A549 (cell line): ENCODE data around the gene IDUA. TPM values are rescaled to one million over a fixed set of nuclear protein-coding genes. Genes with fewer than 3 reads are reported as not detected.

Experiments used
- ATAC-seq, 2 experiments: fragments of 200-7000 bp in 1 of 2; fragments of >200 bp in 1 of 2; cut with Nextera tagmentation in 1 of 2; cut with Tn5 transposase in 1 of 2; 3 replicates each; pipeline versions ENCODE4 v1.8.0 to v1.9.1; 2018 to 2020; ENCODE audit warnings: mild to moderate bottlenecking in 1 of 2, moderate library complexity in 1 of 2
- CTCF ChIA-PET: fragments of 300-600 bp; sonication (Branson Sonifier 250); formaldehyde crosslinking; extraction: SDS; loops from one replicate; lab custom pipeline; 2021; ENCODE audit warnings: antibody characterized with exemption, inconsistent platforms; lab: Yijun Ruan, JAX
- POLR2A ChIA-PET: fragments of 350-600 bp; formaldehyde crosslinking; extraction: SDS; loops from one replicate; lab custom pipeline; 2021; ENCODE audit warnings: antibody characterized with exemption, inconsistent platforms; lab: Yijun Ruan, JAX
- DNase-seq, 2 experiments: peaks; one replicate each; pipeline versions ENCODE4 v3.0.0 to v3.0.0-alpha.2; 2011 to 2016; ENCODE audit warnings: low read depth in 1 of 2, low spot score in 1 of 2
- FAIRE-seq: peaks from 2 replicates; lab custom pipeline; 2011; peaks lifted over from hg19 to GRCh38; lab: Jason Lieb, UNC
- H3K27ac ChIP-seq, 2 experiments: fragments of >200 bp; sonication (Bioruptor Twin); formaldehyde crosslinking; 3 replicates each; pipeline ENCODE4 v1.5.1; 2016 to 2017
- H3K4me1 ChIP-seq: fragments of >200 bp; sonication (Bioruptor Twin); formaldehyde crosslinking; 3 replicates; pipeline ENCODE4 v1.6.1; 2016
- H3K4me2 ChIP-seq: fragments of >200 bp; sonication (Bioruptor Twin); formaldehyde crosslinking; 3 replicates; pipeline ENCODE4 v1.6.1; 2016
- H3K4me3 ChIP-seq: fragments of >200 bp; sonication (Bioruptor Twin); formaldehyde crosslinking; 3 replicates; pipeline ENCODE4 v1.5.1; 2016
- H3K9me3 ChIP-seq: fragments of >200 bp; sonication (Bioruptor Twin); formaldehyde crosslinking; 3 replicates; pipeline ENCODE4 v1.6.1; 2016
- BHLHE40 ChIP-seq: IDR thresholded peaks from 2 replicates; pipeline ENCODE4 v1.6.1; 2012; ENCODE audit warnings: low read depth, low read length, inconsistent platforms
- CBX8 ChIP-seq: fragments of 200-600 bp; sonication (generic); IDR thresholded peaks from 2 replicates; pipeline ENCODE4 v1.6.1; 2016
- CEBPB ChIP-seq, 2 experiments: fragments of >200 bp in 1 of 2; sonication (Bioruptor Twin) in 1 of 2; formaldehyde crosslinking in 1 of 2; IDR thresholded peaks; 2 replicates each; pipeline ENCODE4 v1.6.1; 2012 to 2016
- CHD2 ChIP-seq: fragments of 150-350 bp; IDR thresholded peaks from 2 replicates; pipeline ENCODE4 v1.6.1; 2014; ENCODE audit warnings: low read length; ENCODE audit not compliant: partially characterized antibody
- CHD4 ChIP-seq: fragments of 200-600 bp; sonication (generic); IDR thresholded peaks from 2 replicates; pipeline ENCODE4 v1.6.1; 2016; ENCODE audit warnings: antibody characterized with exemption, mild to moderate bottlenecking, borderline replicate concordance
- EHMT2 ChIP-seq: fragments of 200-600 bp; sonication (generic); IDR thresholded peaks from 2 replicates; pipeline ENCODE4 v1.6.1; 2016; ENCODE audit warnings: antibody characterized with exemption, low read depth, mild to moderate bottlenecking, moderate library complexity
- GATA3 ChIP-seq: IDR thresholded peaks from 2 replicates; pipeline ENCODE4 v1.6.1; 2012; ENCODE audit warnings: borderline replicate concordance
- HOXB13 ChIP-seq: fragments of 250-450 bp; sonication (Bioruptor Pico); IDR thresholded peaks from 2 replicates; pipeline ENCODE4 v1.5.0; 2020; ENCODE audit warnings: low read depth, mild to moderate bottlenecking, moderate library complexity
- JUNB ChIP-seq: fragments of >200 bp; sonication (Bioruptor Twin); formaldehyde crosslinking; IDR thresholded peaks from 2 replicates; pipeline ENCODE4 v1.6.1; 2016
- MAZ ChIP-seq: fragments of 150-350 bp; IDR thresholded peaks from 2 replicates; pipeline ENCODE4 v1.6.1; 2014; ENCODE audit warnings: antibody characterized with exemption, low read depth, low read length, borderline replicate concordance
- MYC ChIP-seq: IDR thresholded peaks from 2 replicates; pipeline ENCODE4 v1.6.1; 2012; ENCODE audit warnings: mild to moderate bottlenecking, inconsistent platforms, low read length, improper control_type of control experiment, borderline replicate concordance
- NPAS2 ChIP-seq: fragments of 250-450 bp; sonication (Bioruptor Pico); IDR thresholded peaks from 2 replicates; pipeline ENCODE4 v1.8.0; 2022; ENCODE audit warnings: mild to moderate bottlenecking, moderate library complexity, borderline replicate concordance
- PHF8 ChIP-seq: fragments of 200-600 bp; sonication (generic); IDR thresholded peaks from 2 replicates; pipeline ENCODE4 v1.6.1; 2016; ENCODE audit warnings: low read depth, mild to moderate bottlenecking, antibody characterized with exemption, moderate library complexity, borderline replicate concordance
- RCOR1 ChIP-seq: fragments of 150-350 bp; IDR thresholded peaks from 2 replicates; pipeline ENCODE4 v1.6.1; 2014; ENCODE audit warnings: antibody characterized with exemption, low read length, low read depth
- ZNF302 ChIP-seq: fragments of 250-450 bp; sonication (Bioruptor Pico); IDR thresholded peaks from 2 replicates; pipeline ENCODE4 v1.9.0; 2021; ENCODE audit warnings: inconsistent platforms, mild to moderate bottlenecking, moderate library complexity
- WGBS: methylation state at CpG from one replicate; pipeline ENCODE4 v1.1.6; 2017; ENCODE audit errors: missing lambda C conversion rate; 5-methylcytosine and 5-hydroxymethylcytosine counted together
- polyA plus RNA-seq, 4 experiments: library from polyadenylated mRNA; depleted of rRNA in 3 of 4; stranded (reverse); fragments of >200 nt; fragmentation: RNase III in 1 of 4; extraction: RNeasy Plus Mini Kit Qiagen cat#74134 plus additional on column Dnase treatment in 1 of 4; gene quantifications; 2 replicates in 3 of 4; 3 replicates in 1 of 4; pipeline ENCODE4 v1.2.3, GENCODE V29; 2011 to 2017
- TF ChIP-seq, protein P1 (sequence below): fragments of 150-350 bp; IDR thresholded peaks from 2 replicates; pipeline ENCODE4 v1.6.1; 2014; ENCODE audit warnings: low read depth, mild to moderate bottlenecking, low read length
- TF ChIP-seq, protein P2 (sequence below): fragments of >200 bp; sonication (Bioruptor Twin); formaldehyde crosslinking; IDR thresholded peaks from 3 replicates; pipeline ENCODE4 v1.6.1; 2016

Gene IDUA
- polyA plus RNA-seq, 2 of the 4 experiments (the other 2 are of a cell fraction): 3.1 to 19.4 TPM

DNA sequence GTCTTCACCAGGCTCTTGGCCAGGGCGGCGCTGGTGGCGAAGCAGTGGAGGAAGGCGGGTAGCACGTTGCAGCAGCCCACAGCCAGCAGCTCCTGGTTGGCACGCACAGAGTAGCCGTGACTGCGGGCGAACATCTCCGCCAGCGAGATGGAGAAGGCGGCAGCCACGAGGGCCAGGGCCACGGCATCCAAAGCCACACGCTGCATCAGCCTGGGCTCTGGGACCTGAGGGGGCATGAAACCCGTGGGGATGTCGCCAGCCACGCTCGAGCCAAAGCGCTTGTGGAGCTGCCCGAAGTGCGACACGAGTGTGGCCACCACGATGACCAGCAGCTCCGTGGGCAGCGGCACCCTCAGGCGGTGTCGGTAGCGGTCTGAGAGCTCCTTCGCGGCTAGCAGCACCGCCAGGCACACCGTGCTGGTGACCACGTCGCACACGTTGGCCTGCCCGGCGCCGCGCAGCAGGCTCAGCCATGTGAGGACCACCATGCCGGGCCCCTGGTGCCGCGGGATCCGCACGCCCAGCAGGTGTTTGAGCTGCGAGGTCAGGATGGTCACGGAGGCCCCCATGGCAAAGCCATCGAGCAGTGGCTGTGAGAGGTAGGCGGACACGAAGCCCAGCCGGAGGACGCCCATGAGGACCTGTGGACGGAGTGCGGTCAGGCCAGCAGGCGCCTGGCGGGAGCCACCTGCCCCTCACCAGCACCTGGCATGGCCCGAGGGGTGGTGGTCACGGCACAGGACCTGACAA is 3.1 kb downstream of the IDUA start:
- Histone ChIP-seq H3K4me2 (no peak overlapping the region), H3K4me1 (peaks cover 28% of the 10 kb centered on the region), H3K27ac (no peak overlapping the region), H3K9me3 (no peaks in the 10 kb centered on the region), H3K4me3 (no peak overlapping the region)
- DNase-seq (no peak), ATAC-seq (no peak), FAIRE-seq (no peak)
- ChIA-PET POLR2A (no interaction called here), CTCF (no interaction called here)
- TF ChIP-seq BHLHE40: no peak
- 100% methylated on average over 4 of the region's 58 CpGs for WGBS

DNA sequence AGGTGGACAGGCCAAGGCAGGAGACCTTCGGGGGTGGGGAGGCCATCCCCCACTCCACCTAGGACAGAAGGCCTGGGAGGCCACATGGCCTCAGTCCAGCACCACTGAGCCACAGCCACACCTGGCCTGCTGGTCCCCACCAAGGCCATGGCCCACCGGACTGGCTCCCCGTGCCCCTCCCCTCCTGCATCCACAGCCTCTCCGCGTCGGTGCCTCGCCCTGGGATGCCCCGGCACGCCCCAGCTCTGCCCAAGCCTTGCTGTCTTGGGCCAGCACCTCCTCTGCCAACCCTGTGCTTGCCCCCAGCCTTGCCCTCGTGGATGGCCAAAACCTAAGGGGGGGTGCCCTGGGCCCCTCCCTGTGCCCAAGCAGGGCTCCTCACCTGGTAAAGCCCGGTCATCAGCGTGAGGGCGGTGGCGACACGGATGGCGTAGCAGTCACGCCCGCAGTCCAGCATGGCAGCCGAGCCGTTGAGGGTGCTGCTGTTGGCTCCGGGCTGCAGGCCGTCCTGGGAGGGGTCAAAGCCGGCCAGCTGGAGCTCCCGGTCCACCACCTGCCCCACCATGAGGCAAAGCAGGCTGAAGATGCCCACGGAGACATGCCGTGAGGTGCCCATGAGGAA is 4.0 kb downstream of the IDUA start:
- 100% methylated on average over 2 of the region's 26 CpGs for WGBS
- CTCF ChIA-PET: no interaction called here
- Histone ChIP-seq H3K27ac (no peak overlapping the region), H3K4me1 (peaks cover 26% of the 10 kb centered on the region), H3K4me2 (no peak overlapping the region)
- DNase-seq (no peak), ATAC-seq (no peak), FAIRE-seq (no peak)
- POLR2A ChIA-PET: no interaction called here
- TF ChIP-seq HOXB13 (CRISPR knock-in tag) (no peak), MYC (no peak), JUNB (no peak), NPAS2 (CRISPR knock-in tag) (no peak), ZNF302 (CRISPR knock-in tag) (no peak), CHD4 (no peak), CEBPB (IDR thresholded peaks at IDR 0.05) (no peak), GATA3 (no peak), CHD2 (no peak), CBX8 (no peak), EHMT2 (no peak)
- TF ChIP-seq, protein P1, sequence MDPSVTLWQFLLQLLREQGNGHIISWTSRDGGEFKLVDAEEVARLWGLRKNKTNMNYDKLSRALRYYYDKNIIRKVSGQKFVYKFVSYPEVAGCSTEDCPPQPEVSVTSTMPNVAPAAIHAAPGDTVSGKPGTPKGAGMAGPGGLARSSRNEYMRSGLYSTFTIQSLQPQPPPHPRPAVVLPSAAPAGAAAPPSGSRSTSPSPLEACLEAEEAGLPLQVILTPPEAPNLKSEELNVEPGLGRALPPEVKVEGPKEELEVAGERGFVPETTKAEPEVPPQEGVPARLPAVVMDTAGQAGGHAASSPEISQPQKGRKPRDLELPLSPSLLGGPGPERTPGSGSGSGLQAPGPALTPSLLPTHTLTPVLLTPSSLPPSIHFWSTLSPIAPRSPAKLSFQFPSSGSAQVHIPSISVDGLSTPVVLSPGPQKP: no peak
- TF ChIP-seq, protein P2, sequence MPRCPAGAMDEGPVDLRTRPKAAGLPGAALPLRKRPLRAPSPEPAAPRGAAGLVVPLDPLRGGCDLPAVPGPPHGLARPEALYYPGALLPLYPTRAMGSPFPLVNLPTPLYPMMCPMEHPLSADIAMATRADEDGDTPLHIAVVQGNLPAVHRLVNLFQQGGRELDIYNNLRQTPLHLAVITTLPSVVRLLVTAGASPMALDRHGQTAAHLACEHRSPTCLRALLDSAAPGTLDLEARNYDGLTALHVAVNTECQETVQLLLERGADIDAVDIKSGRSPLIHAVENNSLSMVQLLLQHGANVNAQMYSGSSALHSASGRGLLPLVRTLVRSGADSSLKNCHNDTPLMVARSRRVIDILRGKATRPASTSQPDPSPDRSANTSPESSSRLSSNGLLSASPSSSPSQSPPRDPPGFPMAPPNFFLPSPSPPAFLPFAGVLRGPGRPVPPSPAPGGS: no peak
- TF ChIP-seq, all 56 proteins: peak for 0
- no peak overlapping the region for H3K4me3 ChIP-seq
- no peaks in the 10 kb centered on the region for H3K9me3 ChIP-seq

DNA sequence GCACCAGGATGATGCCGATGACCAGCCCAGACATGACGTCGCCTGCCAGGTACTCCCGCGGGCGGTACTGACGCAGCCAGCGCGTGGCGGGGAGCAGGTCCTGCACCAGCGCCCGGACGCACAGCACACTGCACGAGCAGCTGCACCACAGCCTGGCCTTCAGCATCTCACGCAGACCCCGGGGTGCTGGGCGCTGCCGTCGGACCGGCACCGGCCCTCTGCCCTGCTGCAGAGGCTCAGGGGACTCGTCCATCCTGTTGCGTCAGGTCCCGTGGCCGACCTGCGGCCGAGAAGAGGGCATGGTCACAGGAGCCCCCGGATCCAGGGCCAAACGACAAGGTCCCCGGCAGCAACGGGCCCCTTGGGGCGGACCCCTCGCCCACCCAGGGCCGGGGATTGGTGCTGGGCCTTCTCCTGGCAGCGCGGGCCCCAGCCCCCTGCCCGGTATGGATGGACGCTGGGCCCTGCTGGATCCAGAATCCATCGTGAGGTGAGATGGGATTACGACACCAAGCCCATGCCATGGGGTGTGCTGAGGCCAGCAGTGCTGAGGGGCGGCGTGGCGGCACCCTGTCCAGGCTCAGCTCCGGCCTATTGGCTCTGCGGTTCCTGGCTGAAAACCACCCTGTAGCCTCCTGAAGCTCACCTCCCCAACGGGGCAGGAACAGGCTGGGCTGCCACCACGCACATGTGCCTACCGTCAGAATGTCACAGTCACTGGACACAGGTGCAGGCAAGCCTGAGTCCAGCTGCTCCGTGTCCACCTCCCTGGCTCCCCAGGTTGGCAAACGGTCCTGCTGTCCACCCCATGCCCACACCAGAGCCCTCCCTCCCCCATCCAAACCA is 4.8 kb downstream of the IDUA start:
- Histone ChIP-seq H3K27ac (peak overlapping the region; percentile 77 to 93), H3K4me2 (peak overlapping the region; percentile 67), H3K4me1 (peaks cover 21% of the 10 kb centered on the region), H3K9me3 (no peaks in the 10 kb centered on the region), H3K4me3 (peak overlapping the region; percentile 2; the same call in 1 of the 3 replicates)
- DNase-seq: no peak
- TF ChIP-seq PHF8: no peak
- TF ChIP-seq JUNB: no peak
- no peak for TF ChIP-seq NPAS2 (CRISPR knock-in tag)
- no peak for TF ChIP-seq MAZ
- no peak for TF ChIP-seq RCOR1
- no peak for TF ChIP-seq CBX8
- ChIA-PET CTCF (interaction anchor here (1.2 kb wide), 1 partner anchor 8 kb away, joined by 3 read pairs; no protein-coding TSS in a partner anchor), POLR2A (no interaction called here)
- WGBS: 93% methylated on average over 16 of the region's 50 CpGs
- no peak for ATAC-seq
- no peak for FAIRE-seq
